K562 (cell line): Measurements from ENCODE around the gene RPS2. TPM values are rescaled to one million over a fixed set of nuclear protein-coding genes. Genes with fewer than 3 reads are reported as not detected.
A peak's percentile ranks its signal among the peaks of the same experiment; 100 is the strongest.

Experiments used
- AFF1 ChIP-seq, 2 experiments: fragments of 450-650 bp; IDR thresholded peaks; 2 replicates each; pipeline ENCODE4 v1.6.1; 2018; ENCODE audit warnings: mild to moderate bottlenecking in 2 of 2, low read depth in 1 of 2; ENCODE audit not compliant: partially characterized antibody in 2 of 2
- ARHGAP35 ChIP-seq: fragments of 450-650 bp; IDR thresholded peaks from 2 replicates; pipeline ENCODE4 v1.6.1; 2018; ENCODE audit not compliant: partially characterized antibody
- CLOCK ChIP-seq: fragments of 250-450 bp; sonication (Bioruptor Pico); IDR thresholded peaks from 2 replicates; pipeline ENCODE4 v1.4.0; 2020; ENCODE audit warnings: mild to moderate bottlenecking, moderate library complexity, borderline replicate concordance
- GTF2E2 ChIP-seq: fragments of 200-800 bp; sonication (Bioruptor generic); IDR thresholded peaks from 2 replicates; pipeline ENCODE4 v1.6.1; 2016; ENCODE audit warnings: missing genetic modification characterization, missing compliant biosample characterization
- HMG20B ChIP-seq: fragments of 250-450 bp; sonication (Bioruptor Pico); IDR thresholded peaks from 2 replicates; pipeline ENCODE4 v1.5.0; 2021; ENCODE audit warnings: mild to moderate bottlenecking
- IFI16 ChIP-seq: fragments of 250-450 bp; sonication (Bioruptor Pico); IDR thresholded peaks from 2 replicates; pipeline ENCODE4 v2.1.2; 2022; ENCODE audit warnings: mild to moderate bottlenecking, inconsistent platforms
- KDM5B ChIP-seq: fragments of 200-600 bp; sonication (generic); IDR thresholded peaks from 2 replicates; pipeline ENCODE4 v1.6.1; 2012; ENCODE audit warnings: low read depth, mild to moderate bottlenecking, moderate library complexity, low read length, control low read depth, inconsistent platforms; ENCODE audit not compliant: insufficient replicate concordance
- RHOXF2B ChIP-seq: fragments of 250-450 bp; sonication (Bioruptor Pico); conservative IDR thresholded peaks from 2 replicates; pipeline ENCODE4 v1.5.1; 2021
- TFAP4 ChIP-seq: sonication (generic); formaldehyde crosslinking; IDR thresholded peaks from 2 replicates; pipeline ENCODE4 v1.8.0; 2022; ENCODE audit warnings: missing genetic modification reagents, mild to moderate bottlenecking, moderate library complexity, borderline replicate concordance
- ZNF280B ChIP-seq: fragments of 250-450 bp; sonication (Bioruptor Pico); IDR thresholded peaks from 2 replicates; pipeline ENCODE4 v1.5.1; 2021; ENCODE audit warnings: mild to moderate bottlenecking
- ZNF609 ChIP-seq: sonication (generic); formaldehyde crosslinking; IDR thresholded peaks from 2 replicates; pipeline ENCODE4 v1.8.1; 2023; ENCODE audit warnings: missing genetic modification reagents, mild to moderate bottlenecking, borderline replicate concordance
- ZNF77 ChIP-seq: fragments of 250-450 bp; sonication (Bioruptor Pico); IDR thresholded peaks from 2 replicates; pipeline ENCODE4 v1.5.0; 2020
- ZNF785 ChIP-seq: fragments of 250-450 bp; sonication (Bioruptor Pico); IDR thresholded peaks from 2 replicates; pipeline ENCODE4 v1.4.0; 2020; ENCODE audit warnings: mild to moderate bottlenecking
- polyA plus RNA-seq, 8 experiments: library from polyadenylated mRNA; depleted of rRNA in 4 of 8; stranded (reverse) in 5 of 8; unstranded in 3 of 8; fragments of >200 nt; fragmentation: Nextera tagmentation in 2 of 8; fragmentation: Illumina TruSeq in 1 of 8; extraction: Ambion mirVana in 2 of 8; extraction: Trizol in 1 of 8; gene quantifications; 2 replicates each; pipeline versions ENCODE4 v1.2.1 to v1.2.3, GENCODE V29; 2011 to 2014; ENCODE audit warnings: inconsistent platforms in 1 of 8, missing spikeins in 1 of 8
- total RNA-seq, 7 experiments: library from RNA; depleted of rRNA in 6 of 7; stranded (reverse); fragments of >200 nt in 6 of 7; fragmentation: Illumina TruSeq in 2 of 7; extraction: Trizol in 2 of 7; gene quantifications; 2 replicates each; pipeline versions ENCODE4 v1.2.1 to v1.2.3, GENCODE V29; 2011 to 2021; ENCODE audit warnings: low replicate concordance in 1 of 7

Gene RPS2
- total and polyA plus RNA-seq, 9 of the 15 experiments (the other 6 are each of a cell fraction or from before 2014, with no cell fraction given) = 834 to 4,794 (median 3,793) TPM

GRCh38 chr16:2008631-2009163 is 44.1 kb upstream of the RPS2 start (continued):
- TF ChIP-seq ZNF77 (CRISPR knock-in tag) = no peak
- no peak for TF ChIP-seq ZNF785 (CRISPR knock-in tag)
- TF ChIP-seq ARHGAP35 = no peak
- no peak for TF ChIP-seq AFF1 (IDR thresholded peaks at IDR 0.05; ENCODE audit: low read depth in 1 of 2, partially characterized antibody in 2 of 2)
- TF ChIP-seq ZNF609 = no peak
- no peak for TF ChIP-seq ZNF280B (CRISPR knock-in tag)
- TF ChIP-seq TFAP4 = peak; percentile 44; the same call in 1 of the 2 replicates
- no peak for TF ChIP-seq RHOXF2B
- no peak for TF ChIP-seq GTF2E2 (tag)
- TF ChIP-seq KDM5B = peak; percentile 6
- TF ChIP-seq IFI16 (CRISPR knock-in tag) = no peak
- no peak for TF ChIP-seq HMG20B (CRISPR knock-in tag)
- no peak for TF ChIP-seq CLOCK (CRISPR knock-in tag)
